CD8-positive, alpha-beta memory T cell (primary cell): ENCODE results near the gene BGLAP. TPM values are rescaled to one million over a fixed set of nuclear protein-coding genes. Genes with fewer than 3 reads are reported as not detected.

Source experiments
- CTCF ChIA-PET: fragments of 350-600 bp; sonication (Branson Sonifier 250); formaldehyde crosslinking; loops from one replicate; lab custom pipeline; 2021; ENCODE audit warnings: antibody characterized with exemption; lab: Charles Lee
- POLR2A ChIA-PET: fragments of 350-600 bp; sonication (Branson Sonifier 250); formaldehyde crosslinking; loops from one replicate; lab custom pipeline; 2021; ENCODE audit warnings: antibody characterized with exemption; lab: Charles Lee
- DNase-seq, 5 donors: peaks; one replicate each; pipeline versions ENCODE4 v3.0.0 to v3.0.0-alpha.2; 2020 to 2022; ENCODE audit warnings: mixed read lengths in 1 of 5
- H3K27ac ChIP-seq: one replicate; pipeline ENCODE4 v1.7.0; 2013; ENCODE audit warnings: low read depth, mild to moderate bottlenecking, low read length, moderate library complexity
- H3K27me3 ChIP-seq: 2 replicates; pipeline ENCODE4 v1.7.0; 2013; ENCODE audit warnings: low read length, mild to moderate bottlenecking; ENCODE audit not compliant: insufficient read depth, poor library complexity, severe bottlenecking
- H3K36me3 ChIP-seq: 2 replicates; pipeline ENCODE4 v1.7.0; 2013; ENCODE audit warnings: mild to moderate bottlenecking, low read length, moderate library complexity; ENCODE audit not compliant: insufficient read depth
- H3K4me1 ChIP-seq: 2 replicates; pipeline ENCODE4 v1.7.0; 2013; ENCODE audit warnings: mild to moderate bottlenecking, low read length, moderate library complexity; ENCODE audit not compliant: insufficient read depth
- H3K4me3 ChIP-seq: 2 replicates; pipeline ENCODE4 v1.7.0; 2013; ENCODE audit warnings: mild to moderate bottlenecking, low read length
- H3K9me3 ChIP-seq: 2 replicates; pipeline ENCODE4 v1.7.0; 2013; ENCODE audit warnings: mild to moderate bottlenecking, low read length
- H3K27ac Mint-ChIP-seq, 8 donors: one replicate each; pipeline ENCODE4 v1.8.0; 2020 to 2021; ENCODE audit warnings: mixed read lengths in 8 of 8, mild to moderate bottlenecking in 6 of 8, inconsistent platforms in 3 of 8, moderate library complexity in 3 of 8
- H3K27me3 Mint-ChIP-seq, 2 donors: one replicate each; pipeline ENCODE4 v1.8.0; 2020 to 2021; ENCODE audit warnings: mixed read lengths in 2 of 2, mild to moderate bottlenecking in 1 of 2, moderate library complexity in 1 of 2
- H3K36me3 Mint-ChIP-seq, 3 donors: one replicate each; pipeline ENCODE4 v1.8.0; 2020 to 2021; ENCODE audit warnings: mixed read lengths in 3 of 3, inconsistent platforms in 1 of 3, mild to moderate bottlenecking in 1 of 3
- H3K4me1 Mint-ChIP-seq, 3 donors: one replicate each; pipeline ENCODE4 v1.8.0; 2020 to 2021; ENCODE audit warnings: mixed read lengths in 3 of 3, inconsistent platforms in 1 of 3, mild to moderate bottlenecking in 1 of 3
- H3K4me3 Mint-ChIP-seq, 7 donors: one replicate each; pipeline ENCODE4 v1.8.0; 2020 to 2021; ENCODE audit warnings: mixed read lengths in 7 of 7, mild to moderate bottlenecking in 6 of 7, moderate library complexity in 4 of 7, inconsistent platforms in 2 of 7
- H3K9me3 Mint-ChIP-seq, 5 donors: one replicate each; pipeline ENCODE4 v1.8.0; 2020 to 2022; ENCODE audit warnings: mixed read lengths in 5 of 5, mild to moderate bottlenecking in 3 of 5, moderate library complexity in 2 of 5, inconsistent platforms in 1 of 5
- polyA plus RNA-seq: library from polyadenylated mRNA; unstranded; fragments of 300-500 nt; fragmentation: Illumina TruSeq; gene quantifications from one replicate; pipeline ENCODE4 v1.2.3, GENCODE V29; 2021
- total RNA-seq, 2 experiments: library from RNA; stranded (reverse); gene quantifications; one replicate each; pipeline ENCODE4 v1.2.3, GENCODE V29; 2021

BGLAP gene
- total and polyA plus RNA-seq, 3 experiments from 2014 or later = 0.97 to 1.5 TPM; not detected in 1

GRCh38 chr1:156226782-156227181 lies 15.2 kb upstream of the BGLAP start:
- no peak for DNase-seq
- Histone ChIP-seq H3K9me3 (no peaks in the 10 kb centered on the region), H3K4me1 (no peaks in the 10 kb centered on the region), H3K27ac (no peak overlapping the region), H3K4me3 (no peak overlapping the region), H3K36me3 (peaks cover 23% of the 10 kb centered on the region), H3K27me3 (no peaks in the 10 kb centered on the region)
- ChIA-PET POLR2A (no interaction called here), CTCF (interaction anchor here (1.1 to 5.4 kb wide), 5 partner anchors 33 to 143 kb away, joined by 3 to 88 read pairs (median 6); partner anchors contain the start of gene SLC25A44)
- Mint-ChIP-seq H3K4me3 (no peak overlapping the region), H3K27ac (peak overlapping the region in 2 of 8 donors; percentile 35 to 48), H3K9me3 (no peaks in the 10 kb centered on the region), H3K36me3 (peaks cover 0 to 56% (median 12%) of the 10 kb centered on the region in 3 donors), H3K4me1 (peaks cover 21 to 34% (median 24%) of the 10 kb centered on the region in 3 donors), H3K27me3 (no peaks in the 10 kb centered on the region)

DNA sequence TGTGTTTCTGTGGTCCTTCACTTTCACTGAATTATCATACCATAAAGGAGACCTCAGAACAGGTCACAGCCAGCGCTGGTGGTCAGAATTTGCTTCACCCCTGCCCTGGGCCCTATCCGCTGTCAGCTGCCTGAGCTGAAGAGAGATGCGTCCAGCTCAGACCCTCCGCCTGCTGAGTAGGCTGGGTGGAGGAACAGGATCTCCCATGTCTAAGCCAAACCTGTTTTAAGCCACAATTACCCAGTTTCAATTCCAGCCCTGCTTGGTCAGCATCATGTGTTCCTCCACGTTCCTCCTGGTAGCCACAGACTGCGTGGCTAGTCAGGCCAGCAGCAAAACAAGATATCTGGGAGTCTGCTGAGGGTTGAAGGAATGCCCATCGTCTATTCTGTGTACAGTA lies 13.5 kb upstream of the BGLAP start:
- Histone ChIP-seq H3K4me3 (no peak overlapping the region), H3K4me1 (no peaks in the 10 kb centered on the region), H3K27me3 (no peaks in the 10 kb centered on the region), H3K36me3 (peaks cover 16% of the 10 kb centered on the region), H3K27ac (no peak overlapping the region), H3K9me3 (no peaks in the 10 kb centered on the region)
- ChIA-PET POLR2A (no interaction called here), CTCF (interaction anchor here (1.3 kb wide), 3 partner anchors 17 to 87 kb away, joined by 3 to 4 read pairs (median 3); no protein-coding TSS in a partner anchor)
- Mint-ChIP-seq H3K4me3 (no peak overlapping the region), H3K4me1 (peaks cover 9 to 17% (median 10%) of the 10 kb centered on the region in 3 donors), H3K9me3 (no peaks in the 10 kb centered on the region), H3K36me3 (peaks cover 0 to 52% (median 7%) of the 10 kb centered on the region in 3 donors), H3K27ac (peak overlapping the region in 2 of 8 donors; percentile 18 to 37), H3K27me3 (no peaks in the 10 kb centered on the region)
- DNase-seq = no peak

GRCh38 chr1:156229809-156230472 lies 12.0 kb upstream of the BGLAP start:
- Histone ChIP-seq H3K9me3 (no peaks in the 10 kb centered on the region), H3K4me3 (no peak overlapping the region), H3K36me3 (peaks cover 17% of the 10 kb centered on the region), H3K27ac (no peak overlapping the region), H3K27me3 (no peaks in the 10 kb centered on the region), H3K4me1 (no peaks in the 10 kb centered on the region)
- H3K4me3 Mint-ChIP-seq = no peak overlapping the region
- POLR2A ChIA-PET = interaction anchor here (0.7 kb wide), 1 partner anchor 214 kb away, joined by 3 read pairs; no protein-coding TSS in a partner anchor
- no peaks in the 10 kb centered on the region for H3K9me3 Mint-ChIP-seq
- H3K27me3 Mint-ChIP-seq = no peaks in the 10 kb centered on the region
- H3K36me3 Mint-ChIP-seq = peaks cover 0 to 59% (median 8%) of the 10 kb centered on the region in 3 donors
- no peak for DNase-seq
- CTCF ChIA-PET = interaction anchor here (1.3 to 2.2 kb wide), 4 partner anchors 16 to 133 kb away, joined by 3 to 7 read pairs (median 4); no protein-coding TSS in a partner anchor
- H3K27ac Mint-ChIP-seq = peak overlapping the region in 1 of 8 donors; percentile 44
- H3K4me1 Mint-ChIP-seq = peaks cover 5 to 13% (median 9%) of the 10 kb centered on the region in 3 donors

- Histone ChIP-seq H3K4me3 (no peak overlapping the region), H3K27me3 (no peaks in the 10 kb centered on the region), H3K36me3 (peaks cover 17% of the 10 kb centered on the region), H3K4me1 (no peaks in the 10 kb centered on the region), H3K9me3 (no peaks in the 10 kb centered on the region), H3K27ac (no peak overlapping the region)
- H3K9me3 Mint-ChIP-seq = no peaks in the 10 kb centered on the region
- peak overlapping the region in 1 of 8 donors; percentile 44 for H3K27ac Mint-ChIP-seq
- DNase-seq = no peak
- no peaks in the 10 kb centered on the region for H3K27me3 Mint-ChIP-seq
- peaks cover 0 to 59% (median 8%) of the 10 kb centered on the region in 3 donors for H3K36me3 Mint-ChIP-seq
- POLR2A ChIA-PET = no interaction called here
- H3K4me3 Mint-ChIP-seq = no peak overlapping the region
- H3K4me1 Mint-ChIP-seq = peaks cover 2 to 9% (median 6%) of the 10 kb centered on the region in 3 donors
- CTCF ChIA-PET = interaction anchor here (2.2 kb wide), 1 partner anchor 134 kb away, joined by 7 read pairs; no protein-coding TSS in a partner anchor
These were observed 11.5 kb upstream of the BGLAP start for GRCh38 chr1:156230473-156230837.

DNA sequence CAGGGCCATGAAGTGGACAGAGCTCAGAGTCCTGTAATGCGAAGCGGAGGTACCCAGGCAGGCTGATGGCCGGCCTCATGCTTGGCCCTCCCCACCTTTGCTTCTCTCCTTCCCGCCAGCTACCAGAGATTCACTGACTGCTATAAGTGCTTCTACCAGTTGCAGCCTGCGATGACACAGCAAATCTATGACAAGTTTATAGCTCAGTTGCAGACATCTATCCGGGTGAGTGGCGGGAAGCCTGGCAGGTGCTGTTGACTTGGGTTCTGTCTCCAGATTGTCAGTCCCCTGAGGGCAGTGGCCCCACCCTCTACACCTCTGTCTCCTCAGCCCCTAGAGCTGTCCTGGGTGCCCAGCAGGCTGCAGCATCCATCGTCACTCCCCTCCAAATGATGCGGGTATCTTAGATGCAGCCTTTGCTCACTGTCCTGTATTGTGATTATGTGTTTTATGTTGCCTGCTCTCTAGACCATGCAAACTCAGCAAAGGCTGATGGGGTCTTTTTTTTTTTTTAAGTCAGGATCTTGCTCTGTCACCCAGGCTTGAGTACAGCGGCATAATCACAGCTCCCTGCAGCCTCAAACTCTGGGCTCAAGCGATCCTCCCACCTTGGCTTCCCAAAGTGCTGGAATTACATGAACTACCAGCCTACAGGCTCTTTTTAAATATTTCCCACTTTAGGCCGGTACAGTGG lies 9.6 kb upstream of the BGLAP start:
- DNase-seq = no peak
- H3K4me3 ChIP-seq = no peak overlapping the region
- POLR2A ChIA-PET = no interaction called here
- Mint-ChIP-seq H3K36me3 (peaks cover 7 to 65% (median 11%) of the 10 kb centered on the region in 3 donors), H3K27ac (no peak overlapping the region), H3K27me3 (no peaks in the 10 kb centered on the region), H3K9me3 (no peaks in the 10 kb centered on the region), H3K4me3 (peak overlapping the region in 1 of 7 donors; percentile 23), H3K4me1 (peaks cover 0 to 3% (median 0%) of the 10 kb centered on the region in 3 donors)
- H3K27ac ChIP-seq = no peak overlapping the region
- H3K27me3 ChIP-seq = no peaks in the 10 kb centered on the region
- CTCF ChIA-PET = interaction anchor here (1.5 to 1.6 kb wide), 2 partner anchors 7 to 86 kb away, joined by 3 to 5 read pairs; no protein-coding TSS in a partner anchor
- no peaks in the 10 kb centered on the region for H3K4me1 ChIP-seq
- H3K9me3 ChIP-seq = no peaks in the 10 kb centered on the region
- H3K36me3 ChIP-seq = peaks cover 22% of the 10 kb centered on the region

DNA sequence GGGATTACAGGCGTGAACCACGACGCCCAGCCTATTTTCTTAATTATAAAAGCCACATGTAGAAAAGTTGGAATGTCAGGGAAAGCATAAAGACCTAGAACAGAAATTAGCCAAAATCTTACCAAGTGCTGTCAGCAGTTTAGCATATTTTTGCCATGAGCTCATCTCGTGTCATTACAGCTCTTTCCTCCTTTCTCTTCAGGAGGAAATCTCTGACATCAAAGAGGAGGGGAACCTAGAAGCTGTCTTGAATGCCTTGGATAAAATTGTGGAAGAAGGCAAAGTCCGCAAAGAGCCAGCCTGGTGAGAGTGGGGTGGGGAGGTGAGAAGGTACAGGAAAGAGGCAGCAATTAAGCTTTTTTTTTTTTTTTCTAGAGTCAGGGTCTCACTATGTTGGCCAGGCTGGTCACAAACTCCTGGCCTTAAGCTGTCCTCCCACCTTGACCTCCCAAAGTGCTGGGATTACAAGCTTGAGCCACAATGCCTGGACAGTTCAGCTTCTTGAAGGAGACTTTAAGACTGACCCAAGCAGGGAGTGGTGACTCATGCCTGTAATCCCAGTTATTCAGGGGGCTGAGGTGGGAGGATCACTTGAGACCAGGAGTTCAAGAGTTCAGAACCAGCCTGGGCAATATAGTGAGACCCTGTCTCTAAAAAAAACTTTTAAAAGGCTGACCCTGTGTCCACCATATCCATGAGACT lies 8.4 kb upstream of the BGLAP start:
- no peaks in the 10 kb centered on the region for H3K27me3 Mint-ChIP-seq
- peaks cover 7 to 70% (median 11%) of the 10 kb centered on the region in 3 donors for H3K36me3 Mint-ChIP-seq
- no peaks in the 10 kb centered on the region for H3K4me1 Mint-ChIP-seq
- Histone ChIP-seq H3K4me3 (no peak overlapping the region), H3K27ac (no peak overlapping the region), H3K36me3 (peaks cover 26% of the 10 kb centered on the region), H3K4me1 (no peaks in the 10 kb centered on the region), H3K27me3 (no peaks in the 10 kb centered on the region), H3K9me3 (no peaks in the 10 kb centered on the region)
- no peaks in the 10 kb centered on the region for H3K9me3 Mint-ChIP-seq
- H3K27ac Mint-ChIP-seq = peak overlapping the region in 2 of 8 donors; percentile 11 to 76
- CTCF ChIA-PET = interaction anchor here (1.5 to 1.6 kb wide), 2 partner anchors 9 to 88 kb away, joined by 3 to 5 read pairs; no protein-coding TSS in a partner anchor
- no peak for DNase-seq
- POLR2A ChIA-PET = no interaction called here
- H3K4me3 Mint-ChIP-seq = no peak overlapping the region

GRCh38 chr1:156236164-156236563 lies 5.8 kb upstream of the BGLAP start:
- Mint-ChIP-seq H3K27ac (no peak overlapping the region), H3K36me3 (peaks cover 7 to 80% (median 10%) of the 10 kb centered on the region in 3 donors), H3K4me3 (no peak overlapping the region), H3K27me3 (no peaks in the 10 kb centered on the region), H3K9me3 (no peaks in the 10 kb centered on the region), H3K4me1 (no peaks in the 10 kb centered on the region)
- DNase-seq = no peak
- H3K36me3 ChIP-seq = peaks cover 30% of the 10 kb centered on the region
- no peak overlapping the region for H3K4me3 ChIP-seq
- H3K4me1 ChIP-seq = no peaks in the 10 kb centered on the region
- ChIA-PET CTCF (interaction anchor here (0.6 kb wide), 1 partner anchor 35 kb away, joined by 3 read pairs; no protein-coding TSS in a partner anchor), POLR2A (no interaction called here)
- H3K27me3 ChIP-seq = no peaks in the 10 kb centered on the region
- H3K9me3 ChIP-seq = no peaks in the 10 kb centered on the region
- no peak overlapping the region for H3K27ac ChIP-seq
